BLaER1 (cell line): Measurements from ENCODE around the gene GJD3.
A peak's percentile ranks its signal among the peaks of the same experiment; 100 is the strongest.
"Not testable (repeated sequence)": the region's sequence is repeated elsewhere in the genome, so short reads cannot be mapped to it uniquely, and the experiment has no call there.

Experiments
- H3K27ac ChIP-seq: shearing (Covaris generic); formaldehyde crosslinking; 2 replicates; pipeline ENCODE4 v1.8.1; 2022
- H3K27me3 ChIP-seq: shearing (Covaris generic); formaldehyde crosslinking; 2 replicates; pipeline ENCODE4 v1.8.1; 2022
- H3K36me3 ChIP-seq: shearing (Covaris generic); formaldehyde crosslinking; 2 replicates; pipeline ENCODE4 v1.8.1; 2022
- H3K4me1 ChIP-seq: shearing (Covaris generic); formaldehyde crosslinking; 2 replicates; pipeline ENCODE4 v1.8.1; 2022
- H3K4me2 ChIP-seq: shearing (Covaris generic); formaldehyde crosslinking; 2 replicates; pipeline ENCODE4 v1.8.1; 2022
- H3K4me3 ChIP-seq: shearing (Covaris generic); formaldehyde crosslinking; 2 replicates; pipeline ENCODE4 v1.8.1; 2022
- H3K9ac ChIP-seq: shearing (Covaris generic); formaldehyde crosslinking; 2 replicates; pipeline ENCODE4 v1.8.1; 2022
- H3K9me3 ChIP-seq: shearing (Covaris generic); formaldehyde crosslinking; 2 replicates; pipeline ENCODE4 v1.8.1; 2022
- H4K20me1 ChIP-seq: shearing (Covaris generic); formaldehyde crosslinking; 2 replicates; pipeline ENCODE4 v1.8.1; 2022
- Cebpa-rat ChIP-seq: shearing (Covaris generic); IDR thresholded peaks from 2 replicates; pipeline ENCODE4 v1.8.1; 2022

Gene GJD3

DNA sequence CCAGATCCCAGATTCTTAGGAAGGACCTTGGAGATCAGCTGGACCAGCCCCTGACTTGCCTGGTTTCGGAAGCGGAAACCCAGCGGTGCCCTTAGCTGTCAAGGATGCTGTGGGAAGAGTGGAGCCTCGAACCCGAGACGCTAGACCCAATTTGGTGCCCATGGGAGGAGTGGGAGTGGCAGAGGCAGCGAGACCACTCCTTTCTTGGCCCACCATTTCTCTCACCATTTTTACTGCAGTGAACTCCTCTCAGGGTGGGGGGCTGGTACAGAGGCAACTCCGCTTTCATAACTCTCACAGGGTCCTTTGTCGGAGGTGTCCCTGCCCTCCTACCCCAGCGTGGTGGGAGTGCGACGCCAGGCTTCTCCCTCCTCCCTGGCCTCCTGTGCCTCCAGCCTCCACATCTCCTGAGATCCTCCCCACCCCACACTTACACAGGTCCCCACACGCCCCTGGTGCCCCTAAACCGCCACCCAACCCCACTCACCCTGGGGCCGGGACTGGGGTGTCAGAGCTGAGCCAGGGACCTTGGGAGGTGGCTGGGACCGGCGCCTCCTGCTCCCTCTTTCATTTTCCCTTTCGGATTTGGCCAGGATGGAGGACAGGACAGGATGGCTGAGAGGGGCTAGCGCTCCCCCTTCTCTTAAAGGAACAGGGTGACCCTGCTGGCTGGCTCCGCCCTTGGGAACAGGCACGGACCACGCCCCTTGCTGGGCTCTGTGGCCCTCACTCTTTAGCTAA is at the start of gene GJD3:
Gene GJD3, minus strand, starts transcription at position 617 of the 741 bp plus-strand sequence. CDS start 922 bp downstream, outside the sequence.
- H3K27me3 ChIP-seq, result peaks cover 25% of the 10 kb centered on the region
- peak within 1 kb of the TSS; percentile 79; the same call in 1 of the 2 replicates for H3K9ac ChIP-seq
- no peaks in the 10 kb centered on the region for H3K9me3 ChIP-seq
- TF ChIP-seq Cebpa-rat, result no peak
- no peak within 1 kb of the TSS for H3K27ac ChIP-seq
- no peaks in the 10 kb centered on the region for H4K20me1 ChIP-seq
- H3K4me1 ChIP-seq, result peaks cover 51% of the 10 kb centered on the region
- H3K36me3 ChIP-seq, result no peaks in the 10 kb centered on the region
- H3K4me2 ChIP-seq, result peak within 1 kb of the TSS; percentile 100
- peak within 1 kb of the TSS; percentile 79 for H3K4me3 ChIP-seq

- H3K4me1 ChIP-seq, result peaks cover 45% of the 10 kb centered on the region
- not testable (repeated sequence) for H3K27me3 ChIP-seq, H3K9me3 ChIP-seq, H3K4me3 ChIP-seq, H3K27ac ChIP-seq, H3K9ac ChIP-seq
- H3K4me2 ChIP-seq, result 0 out of 2 replicates have a peak overlapping the region, but pooled peaks have one; percentile 4
- peaks cover 60% of the 10 kb centered on the region for H3K36me3 ChIP-seq
- peaks cover 50% of the 10 kb centered on the region for H4K20me1 ChIP-seq
Observed at GRCh38 chr17:40414312-40414711, 49.8 kb upstream of the GJD3 start.

DNA sequence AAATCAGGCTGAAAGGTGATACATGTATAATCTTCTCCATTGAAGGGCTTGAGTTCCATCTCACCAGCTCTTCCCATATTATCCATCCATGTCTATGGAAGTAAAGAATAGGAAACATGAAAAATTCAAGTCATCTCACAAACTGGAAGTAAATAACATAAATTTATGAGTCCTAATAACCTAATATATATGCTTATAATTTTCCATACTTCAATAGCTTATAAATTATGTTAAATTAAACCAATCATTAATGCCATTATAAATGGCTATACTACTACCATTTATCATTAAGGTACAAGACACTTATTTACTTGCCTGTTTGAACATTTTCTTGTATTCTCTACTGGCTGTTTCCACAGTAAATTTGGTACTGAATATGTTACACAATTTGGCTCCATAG is 48.3 kb upstream of the GJD3 start:
- H3K9me3 ChIP-seq, result no peaks in the 10 kb centered on the region
- no peak overlapping the region for H3K4me3 ChIP-seq
- peaks cover 73% of the 10 kb centered on the region for H3K36me3 ChIP-seq
- H3K4me1 ChIP-seq, result peaks cover 32% of the 10 kb centered on the region
- no peak overlapping the region for H3K27ac ChIP-seq
- no peaks in the 10 kb centered on the region for H3K27me3 ChIP-seq
- no peak for TF ChIP-seq Cebpa-rat
- no peak overlapping the region for H3K9ac ChIP-seq
- H4K20me1 ChIP-seq, result peaks cover 50% of the 10 kb centered on the region
- H3K4me2 ChIP-seq, result no peak overlapping the region

DNA sequence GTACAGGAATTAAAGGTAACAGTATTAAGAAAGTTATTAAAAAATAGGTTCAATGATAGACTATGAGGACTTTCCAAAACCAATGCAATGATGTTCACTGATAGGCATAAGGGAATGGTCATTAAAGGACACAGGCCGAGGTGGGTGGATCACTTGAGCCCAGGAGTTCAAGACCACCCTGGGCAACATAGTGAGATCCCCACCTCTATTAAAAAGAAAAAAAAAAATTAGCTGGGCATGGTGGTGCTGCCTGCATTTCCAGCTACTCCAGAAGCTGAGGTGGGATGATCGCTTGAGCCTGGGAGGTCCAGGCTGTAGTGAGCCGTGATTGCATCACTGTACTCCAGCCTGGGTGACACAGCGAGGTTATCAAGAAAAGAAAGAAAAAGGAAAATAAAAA is 47.3 kb upstream of the GJD3 start:
- peaks cover 50% of the 10 kb centered on the region for H4K20me1 ChIP-seq
- no peaks in the 10 kb centered on the region for H3K9me3 ChIP-seq
- H3K27ac ChIP-seq, result no peak overlapping the region
- no peak overlapping the region for H3K9ac ChIP-seq
- no peaks in the 10 kb centered on the region for H3K27me3 ChIP-seq
- H3K36me3 ChIP-seq, result peaks cover 81% of the 10 kb centered on the region
- H3K4me1 ChIP-seq, result peaks cover 30% of the 10 kb centered on the region
- no peak overlapping the region for H3K4me3 ChIP-seq
- no peak for TF ChIP-seq Cebpa-rat
- no peak overlapping the region for H3K4me2 ChIP-seq

GRCh38 chr17:40410082-40410481 is 45.5 kb upstream of the GJD3 start:
- Histone ChIP-seq H3K4me1 (peaks cover 12% of the 10 kb centered on the region), H3K9me3 (no peaks in the 10 kb centered on the region), H3K9ac (no peak overlapping the region), H4K20me1 (peaks cover 49% of the 10 kb centered on the region), H3K27me3 (no peaks in the 10 kb centered on the region), H3K4me3 (no peak overlapping the region), H3K36me3 (peaks cover 92% of the 10 kb centered on the region), H3K27ac (no peak overlapping the region), H3K4me2 (no peak overlapping the region)
- no peak for TF ChIP-seq Cebpa-rat

DNA sequence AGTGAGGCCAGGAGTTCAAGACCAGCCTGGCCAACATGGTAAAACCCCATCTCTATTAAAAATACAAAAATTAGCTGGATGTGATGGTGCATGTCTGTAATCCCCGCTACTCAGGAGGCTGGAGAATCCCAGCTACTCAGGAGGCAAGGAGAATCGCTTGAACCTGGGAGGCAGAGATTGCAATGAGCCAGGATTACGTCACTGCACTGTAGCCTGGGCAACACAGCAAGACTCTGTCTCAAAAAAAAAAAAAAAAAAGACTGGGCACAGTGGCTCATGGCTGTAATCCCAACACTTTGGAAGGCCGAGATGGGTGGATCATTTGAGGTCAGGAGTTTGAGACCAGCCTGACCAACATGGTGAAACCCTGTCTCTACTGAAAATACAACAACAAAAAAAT is 45.0 kb upstream of the GJD3 start:
- H3K4me2 ChIP-seq, H3K9ac ChIP-seq, H3K27ac ChIP-seq, H3K4me1 ChIP-seq, H3K4me3 ChIP-seq, H3K27me3 ChIP-seq, H3K9me3 ChIP-seq: not testable (repeated sequence)
- Histone ChIP-seq H3K36me3 (peaks cover 96% of the 10 kb centered on the region), H4K20me1 (peaks cover 48% of the 10 kb centered on the region)

- Histone ChIP-seq H3K9ac (no peak overlapping the region), H4K20me1 (peaks cover 39% of the 10 kb centered on the region), H3K27me3 (no peaks in the 10 kb centered on the region), H3K27ac (no peak overlapping the region), H3K9me3 (no peaks in the 10 kb centered on the region), H3K4me1 (no peaks in the 10 kb centered on the region), H3K4me2 (no peak overlapping the region), H3K4me3 (no peak overlapping the region), H3K36me3 (peaks cover 95% of the 10 kb centered on the region)
- TF ChIP-seq Cebpa-rat, result no peak
Observed at GRCh38 chr17:40407460-40407859, 42.9 kb upstream of the GJD3 start.

DNA sequence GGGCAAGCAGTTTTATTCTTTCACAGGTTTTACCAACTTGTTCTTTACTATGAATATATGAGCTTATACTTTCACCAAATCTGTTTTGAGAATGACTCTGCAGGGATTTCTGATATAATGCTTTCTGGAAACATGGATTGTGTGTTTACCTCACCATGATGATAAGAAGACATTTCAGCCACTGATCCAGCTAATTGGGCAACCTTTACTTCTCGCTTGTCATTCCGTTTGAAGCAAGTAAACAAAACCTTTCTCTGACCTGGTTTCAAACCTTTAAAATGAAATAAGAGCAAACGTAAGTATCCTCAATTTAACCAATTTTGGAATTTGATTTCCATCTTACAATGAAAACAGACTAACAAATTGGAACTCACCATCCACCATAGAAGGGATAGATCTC is 39.5 kb upstream of the GJD3 start:
- no peaks in the 10 kb centered on the region for H3K9me3 ChIP-seq
- no peak for TF ChIP-seq Cebpa-rat
- H4K20me1 ChIP-seq, result 0 out of 2 replicates have a peak, but pooled peaks cover 23% of the 10 kb centered on the region
- no peaks in the 10 kb centered on the region for H3K27me3 ChIP-seq
- no peaks in the 10 kb centered on the region for H3K4me1 ChIP-seq
- no peak overlapping the region for H3K9ac ChIP-seq
- no peak overlapping the region for H3K27ac ChIP-seq
- no peak overlapping the region for H3K4me2 ChIP-seq
- no peak overlapping the region for H3K4me3 ChIP-seq
- H3K36me3 ChIP-seq, result peaks cover 95% of the 10 kb centered on the region

- no peak for TF ChIP-seq Cebpa-rat
- H3K27ac ChIP-seq, result no peak overlapping the region
- no peak overlapping the region for H3K9ac ChIP-seq
- H3K27me3 ChIP-seq, result no peaks in the 10 kb centered on the region
- H4K20me1 ChIP-seq, result 0 out of 2 replicates have a peak, but pooled peaks cover 23% of the 10 kb centered on the region
- no peaks in the 10 kb centered on the region for H3K9me3 ChIP-seq
- H3K36me3 ChIP-seq, result peaks cover 97% of the 10 kb centered on the region
- H3K4me2 ChIP-seq, result no peak overlapping the region
- no peak overlapping the region for H3K4me3 ChIP-seq
- H3K4me1 ChIP-seq, result no peaks in the 10 kb centered on the region
Observed at GRCh38 chr17:40402668-40403067, 38.1 kb upstream of the GJD3 start.

GRCh38 chr17:40399185-40399584 is 34.6 kb upstream of the GJD3 start:
- no peak for TF ChIP-seq Cebpa-rat
- H3K36me3 ChIP-seq, result peaks cover 100% of the 10 kb centered on the region

DNA sequence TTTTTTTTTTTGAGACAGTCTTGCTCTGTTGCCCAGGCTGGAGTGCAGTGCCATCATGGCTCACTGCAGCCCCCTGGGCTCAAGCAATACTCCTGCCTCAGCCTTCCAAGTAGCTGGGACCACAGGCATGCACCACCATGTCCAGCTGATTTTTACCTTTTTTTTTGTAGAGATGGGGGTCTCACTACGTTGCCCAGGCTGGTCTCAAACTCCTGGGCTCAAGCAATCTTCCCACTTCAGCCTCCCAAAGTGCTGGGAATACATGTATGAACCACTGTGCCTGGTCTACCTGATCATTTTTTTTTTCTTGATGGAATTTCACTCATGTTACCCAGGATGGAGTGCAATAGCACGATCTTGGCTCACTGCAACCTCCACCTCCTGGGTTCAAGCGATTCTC is 22.0 kb upstream of the GJD3 start:
- H3K27ac ChIP-seq, H3K9ac ChIP-seq, H3K4me3 ChIP-seq, H3K4me2 ChIP-seq, H3K4me1 ChIP-seq, H3K27me3 ChIP-seq, H3K9me3 ChIP-seq: not testable (repeated sequence)
- H4K20me1 ChIP-seq, result peaks cover 10% of the 10 kb centered on the region; the same call in 1 of the 2 replicates
- H3K36me3 ChIP-seq, result peaks cover 87% of the 10 kb centered on the region

More at GRCh38 chr17:40399185-40399584, 34.6 kb upstream of the GJD3 start:
- no peaks in the 10 kb centered on the region for H3K4me1 ChIP-seq
- H4K20me1 ChIP-seq, result 0 out of 2 replicates have a peak, but pooled peaks cover 17% of the 10 kb centered on the region
- H3K27ac ChIP-seq, result no peak overlapping the region
- H3K4me2 ChIP-seq, result no peak overlapping the region
- no peaks in the 10 kb centered on the region for H3K27me3 ChIP-seq
- no peak overlapping the region for H3K4me3 ChIP-seq
- no peaks in the 10 kb centered on the region for H3K9me3 ChIP-seq
- H3K9ac ChIP-seq, result no peak overlapping the region
